ENCODE measurements around the gene SMARCD3. TPM values are rescaled to one million over a fixed set of nuclear protein-coding genes. Genes with fewer than 3 reads are reported as not detected.
A peak's percentile ranks its signal among the peaks of the same experiment; 100 is the strongest.

The SMARCD3 gene
- total RNA-seq, 1 donor from 2014 or later, result 52.9 TPM

DNA sequence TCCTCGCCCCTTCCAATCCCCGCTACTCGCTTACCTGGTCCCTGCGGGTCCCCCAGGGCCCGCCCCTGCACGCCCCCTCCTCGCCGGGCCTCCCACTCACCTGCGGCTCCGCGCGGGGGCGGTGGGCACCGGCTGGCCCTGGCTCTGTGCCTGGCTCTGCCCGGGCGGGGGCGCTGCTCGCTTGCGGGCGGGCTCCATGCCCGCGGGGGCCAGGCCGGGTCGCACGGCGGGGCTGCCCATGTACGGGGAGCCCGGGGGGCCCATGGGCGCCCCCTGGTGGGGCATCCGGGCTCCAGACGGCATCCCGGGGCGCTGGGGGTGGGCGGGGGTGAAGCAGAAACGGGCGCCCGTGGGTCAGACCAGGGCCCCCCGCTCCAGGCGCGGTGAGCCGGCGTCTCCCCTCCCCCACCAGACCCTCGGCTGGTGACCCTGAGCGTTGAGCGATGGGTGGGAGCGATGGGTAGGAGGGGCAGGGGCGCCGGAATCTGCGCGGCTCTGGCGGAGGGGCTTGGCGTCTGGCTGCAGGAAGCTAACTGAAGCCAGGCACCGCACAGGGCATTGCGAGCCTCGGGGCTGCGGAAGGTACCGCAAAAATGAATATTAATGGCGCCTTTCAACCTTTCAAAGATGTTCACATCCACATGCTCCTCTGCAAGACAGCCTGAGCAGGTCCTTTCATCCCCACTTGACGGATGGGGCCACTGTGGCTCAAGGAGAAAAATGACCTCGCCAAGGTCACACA is 3.0 kb downstream of the SMARCD3 start:
- peaks cover 21% of the 10 kb centered on the region for H3K4me1 Mint-ChIP-seq (ENCODE audit: low read depth)
- peak overlapping the region; percentile 44 for H3K4me3 Mint-ChIP-seq (ENCODE audit: low read depth)
- H3K27me3 Mint-ChIP-seq, result peaks cover 13% of the 10 kb centered on the region
- H3K27ac Mint-ChIP-seq, result no peak overlapping the region
- H3K9me3 Mint-ChIP-seq (ENCODE audit: low read depth), result no peaks in the 10 kb centered on the region
- TF ChIP-seq, protein P1, sequence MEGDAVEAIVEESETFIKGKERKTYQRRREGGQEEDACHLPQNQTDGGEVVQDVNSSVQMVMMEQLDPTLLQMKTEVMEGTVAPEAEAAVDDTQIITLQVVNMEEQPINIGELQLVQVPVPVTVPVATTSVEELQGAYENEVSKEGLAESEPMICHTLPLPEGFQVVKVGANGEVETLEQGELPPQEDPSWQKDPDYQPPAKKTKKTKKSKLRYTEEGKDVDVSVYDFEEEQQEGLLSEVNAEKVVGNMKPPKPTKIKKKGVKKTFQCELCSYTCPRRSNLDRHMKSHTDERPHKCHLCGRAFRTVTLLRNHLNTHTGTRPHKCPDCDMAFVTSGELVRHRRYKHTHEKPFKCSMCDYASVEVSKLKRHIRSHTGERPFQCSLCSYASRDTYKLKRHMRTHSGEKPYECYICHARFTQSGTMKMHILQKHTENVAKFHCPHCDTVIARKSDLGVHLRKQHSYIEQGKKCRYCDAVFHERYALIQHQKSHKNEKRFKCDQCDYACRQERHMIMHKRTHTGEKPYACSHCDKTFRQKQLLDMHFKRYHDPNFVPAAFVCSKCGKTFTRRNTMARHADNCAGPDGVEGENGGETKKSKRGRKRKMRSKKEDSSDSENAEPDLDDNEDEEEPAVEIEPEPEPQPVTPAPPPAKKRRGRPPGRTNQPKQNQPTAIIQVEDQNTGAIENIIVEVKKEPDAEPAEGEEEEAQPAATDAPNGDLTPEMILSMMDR (IDR thresholded peaks at IDR 0.05; ENCODE audit: unreplicated experiment), result peak; percentile 75
- H3K36me3 Mint-ChIP-seq (ENCODE audit: insufficient read depth), result peaks cover 1% of the 10 kb centered on the region
- peak; percentile 63 for DNase-seq (ENCODE audit: low spot score, unreplicated experiment)

DNA sequence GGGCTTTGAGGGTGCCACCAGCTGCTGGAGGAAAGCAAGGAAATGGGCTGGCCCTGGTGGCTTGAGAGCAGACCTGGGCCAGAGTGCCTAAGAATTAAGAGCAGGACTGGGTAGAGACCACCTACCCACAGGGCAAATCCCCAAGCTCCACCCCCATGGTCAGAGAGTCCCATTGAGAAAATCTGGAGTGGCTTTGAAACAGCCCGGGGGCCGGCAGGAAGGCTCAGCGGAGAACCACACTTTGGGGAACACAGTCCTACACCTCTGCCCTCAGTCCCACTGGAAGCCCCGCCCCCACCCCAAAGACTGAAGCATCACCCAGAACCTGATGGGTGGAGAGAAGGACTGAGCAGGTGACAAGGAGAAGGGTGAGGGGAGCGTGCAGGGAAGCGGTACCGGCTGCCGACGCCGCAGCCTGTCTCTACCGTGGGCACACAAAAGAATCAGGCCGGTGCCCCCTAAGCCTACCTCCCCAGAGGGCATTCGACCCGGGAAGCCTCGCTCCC is 3.6 kb downstream of the SMARCD3 start:
- DNase-seq (ENCODE audit: low spot score, unreplicated experiment), result no peak
- H3K27ac Mint-ChIP-seq, result no peak overlapping the region
- peaks cover 12% of the 10 kb centered on the region for H3K27me3 Mint-ChIP-seq
- H3K9me3 Mint-ChIP-seq (ENCODE audit: low read depth), result no peaks in the 10 kb centered on the region
- TF ChIP-seq, protein P1 (IDR thresholded peaks at IDR 0.05; ENCODE audit: unreplicated experiment), result no peak
- H3K4me1 Mint-ChIP-seq (ENCODE audit: low read depth), result peaks cover 15% of the 10 kb centered on the region
- peaks cover 1% of the 10 kb centered on the region for H3K36me3 Mint-ChIP-seq (ENCODE audit: insufficient read depth)
- H3K4me3 Mint-ChIP-seq (ENCODE audit: low read depth), result peak overlapping the region; percentile 41

DNA sequence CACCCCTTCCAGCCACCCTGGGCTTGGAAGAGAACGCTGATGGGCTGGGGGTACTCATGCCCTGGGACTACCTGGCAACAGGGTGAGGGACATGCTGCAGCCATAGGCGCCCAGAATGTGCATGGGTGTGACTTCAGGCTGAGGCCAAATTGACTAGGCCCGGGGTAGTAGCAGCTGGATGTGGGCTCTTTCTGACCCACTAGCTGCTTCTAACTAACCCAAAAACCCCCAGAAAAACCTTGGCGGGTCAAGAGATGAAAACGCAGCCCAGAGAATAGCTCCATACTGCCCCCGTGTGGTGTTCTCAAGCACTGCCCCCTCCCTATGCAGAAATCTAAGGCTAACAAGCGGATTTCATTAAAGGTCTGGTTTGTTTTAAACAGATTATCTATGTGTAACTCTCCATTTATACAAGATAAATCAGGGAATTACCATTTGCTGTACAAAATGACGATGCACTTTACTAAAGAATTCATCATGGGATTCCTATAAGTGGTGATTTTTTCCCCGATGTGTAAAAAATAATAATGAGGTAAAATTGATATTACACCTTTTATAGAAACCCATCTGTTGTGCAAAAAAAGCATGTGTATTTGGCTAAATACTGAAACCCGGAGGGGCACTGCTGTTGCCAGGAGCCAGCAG is 4.2 kb downstream of the SMARCD3 start:
- peaks cover 12% of the 10 kb centered on the region for H3K4me1 Mint-ChIP-seq (ENCODE audit: low read depth)
- H3K27ac Mint-ChIP-seq, result no peak overlapping the region
- peaks cover 12% of the 10 kb centered on the region for H3K27me3 Mint-ChIP-seq
- TF ChIP-seq, protein P1 (IDR thresholded peaks at IDR 0.05; ENCODE audit: unreplicated experiment), result peak; percentile 81
- peak overlapping the region; percentile 41 for H3K4me3 Mint-ChIP-seq (ENCODE audit: low read depth)
- peaks cover 4% of the 10 kb centered on the region for H3K36me3 Mint-ChIP-seq (ENCODE audit: insufficient read depth)
- no peak for DNase-seq (ENCODE audit: low spot score, unreplicated experiment)
- H3K9me3 Mint-ChIP-seq (ENCODE audit: low read depth), result no peaks in the 10 kb centered on the region

DNA sequence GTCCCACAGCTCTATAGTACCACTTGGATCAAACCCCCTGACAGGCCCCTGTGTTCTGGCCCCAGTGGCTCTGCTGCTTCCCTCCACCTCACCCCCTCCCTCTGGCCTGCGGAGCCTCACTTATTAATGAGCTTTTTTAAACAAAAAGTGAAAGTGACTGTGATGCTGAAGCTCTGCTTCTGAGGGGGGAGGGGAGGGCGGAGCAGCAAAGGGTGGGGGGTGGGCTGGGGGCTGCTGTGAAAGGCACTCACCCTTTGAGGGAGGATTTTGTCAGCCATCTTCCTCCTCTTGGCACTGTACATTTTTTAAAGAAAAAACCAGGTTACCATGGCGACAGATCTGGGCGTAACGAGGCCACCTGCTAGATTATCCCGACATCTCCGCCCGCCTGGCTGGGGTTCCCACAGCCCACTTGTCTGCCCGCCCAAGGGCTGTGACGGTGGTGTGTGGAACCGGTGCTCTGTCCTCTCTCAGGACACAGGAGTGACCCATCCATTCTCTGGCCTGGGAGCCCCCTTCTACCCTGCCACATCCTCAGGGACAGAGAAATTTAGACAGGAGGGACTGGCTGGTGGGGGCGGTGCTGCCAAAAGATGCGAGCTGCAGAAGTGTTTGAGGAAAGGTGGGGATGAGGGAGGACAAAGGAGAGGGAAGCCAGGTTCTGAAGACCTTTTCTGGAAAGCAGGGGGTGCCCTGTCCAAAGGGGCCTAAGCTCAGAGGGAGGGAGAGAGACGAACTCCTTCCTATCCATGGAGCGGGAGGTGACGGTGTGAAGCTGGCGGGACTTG is 4.9 kb downstream of the SMARCD3 start:
- Mint-ChIP-seq H3K27ac (no peak overlapping the region), H3K9me3 (ENCODE audit: low read depth) (no peaks in the 10 kb centered on the region), H3K4me1 (ENCODE audit: low read depth) (peaks cover 10% of the 10 kb centered on the region), H3K4me3 (ENCODE audit: low read depth) (no peak overlapping the region), H3K36me3 (ENCODE audit: insufficient read depth) (peaks cover 4% of the 10 kb centered on the region), H3K27me3 (peaks cover 12% of the 10 kb centered on the region)
- no peak for DNase-seq (ENCODE audit: low spot score, unreplicated experiment)
- TF ChIP-seq, protein P1 (IDR thresholded peaks at IDR 0.05; ENCODE audit: unreplicated experiment), result no peak

DNA sequence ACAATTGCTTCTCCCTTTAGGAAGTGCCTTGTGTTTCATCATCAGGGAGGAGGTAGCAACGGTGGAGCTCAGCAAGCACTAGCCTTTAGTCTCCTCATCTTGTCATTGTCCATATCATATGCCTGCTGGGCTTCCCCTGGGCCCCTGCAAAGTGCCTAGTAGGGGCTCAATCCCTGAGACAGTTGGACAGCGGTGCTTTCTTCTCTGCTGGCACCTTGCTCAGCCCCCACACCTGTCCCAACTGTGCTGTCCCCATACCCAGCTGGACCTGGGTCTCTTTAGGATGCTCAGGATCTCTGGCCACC is 5.5 kb downstream of the SMARCD3 start:
- Mint-ChIP-seq H3K27me3 (peaks cover 12% of the 10 kb centered on the region), H3K36me3 (ENCODE audit: insufficient read depth) (peaks cover 4% of the 10 kb centered on the region), H3K27ac (no peak overlapping the region), H3K9me3 (ENCODE audit: low read depth) (no peaks in the 10 kb centered on the region), H3K4me1 (ENCODE audit: low read depth) (peaks cover 7% of the 10 kb centered on the region), H3K4me3 (ENCODE audit: low read depth) (no peak overlapping the region)
- TF ChIP-seq, protein P1 (IDR thresholded peaks at IDR 0.05; ENCODE audit: unreplicated experiment), result no peak
- DNase-seq (ENCODE audit: low spot score, unreplicated experiment), result no peak

Measured in progenitor cell of endocrine pancreas (in vitro differentiated cells).